ENCODE measurements around the gene TGIF2.

TGIF2 gene

DNA sequence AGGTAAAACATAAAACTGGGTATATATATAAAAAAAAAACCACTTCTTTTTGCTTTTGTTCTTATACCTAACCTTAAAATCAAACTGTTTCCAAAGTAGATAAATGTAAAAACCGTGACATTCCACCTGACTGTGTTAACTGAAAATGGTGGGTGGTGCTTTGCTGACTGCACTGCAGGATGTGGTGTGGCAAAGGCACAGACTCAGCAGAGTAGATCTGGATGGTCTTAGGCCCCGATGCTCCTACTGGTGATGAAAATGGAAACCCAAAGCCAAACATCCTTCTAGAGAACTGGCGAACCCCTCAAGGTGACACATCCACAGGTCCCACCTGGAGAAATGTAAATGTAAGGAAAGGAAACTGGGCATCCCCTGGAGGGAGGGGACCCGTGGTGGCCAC, 8.9 kb downstream of the TGIF2 start:
- peak overlapping the region; percentile 33 for H3K27ac Mint-ChIP-seq
- H3K27me3 Mint-ChIP-seq, result no peaks in the 10 kb centered on the region
- H3K4me3 Mint-ChIP-seq, result no peak overlapping the region
- peaks cover 40% of the 10 kb centered on the region for H3K36me3 Mint-ChIP-seq
- no peaks in the 10 kb centered on the region for H3K9me3 Mint-ChIP-seq
- H3K4me1 Mint-ChIP-seq, result peaks cover 25% of the 10 kb centered on the region
- DNase-seq, result peak; percentile 51
- CTCF ChIA-PET, result interaction anchor here (3.7 kb wide), 1 partner anchor 23 kb away, joined by 11 read pairs; the partner anchor contains the start of gene RAB5IF

DNA sequence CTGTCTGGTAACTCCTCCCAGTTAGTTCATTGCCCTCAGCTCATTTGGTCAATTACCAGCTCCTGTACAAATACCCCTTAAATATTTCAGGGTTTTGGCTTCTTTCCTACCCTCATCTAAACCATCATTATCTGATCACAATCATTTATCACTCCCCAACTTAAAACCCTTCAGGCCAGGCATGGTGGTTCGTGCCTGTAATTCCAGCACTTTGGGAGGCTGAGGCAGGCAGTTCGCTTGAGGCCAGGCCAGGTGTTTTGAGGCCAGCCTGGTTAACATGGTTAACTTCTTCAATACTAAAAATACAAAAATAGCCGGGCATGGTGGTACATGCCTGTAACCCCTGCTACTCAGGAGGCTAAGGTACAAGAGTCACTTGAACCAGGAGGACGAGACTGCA, 9.4 kb downstream of the TGIF2 start:
- H3K4me1 Mint-ChIP-seq, result peaks cover 29% of the 10 kb centered on the region
- H3K27me3 Mint-ChIP-seq, result no peaks in the 10 kb centered on the region
- DNase-seq, result no peak
- H3K36me3 Mint-ChIP-seq, result peaks cover 44% of the 10 kb centered on the region
- CTCF ChIA-PET, result interaction anchor here (3.7 kb wide), 1 partner anchor 22 kb away, joined by 11 read pairs; the partner anchor contains the start of gene RAB5IF
- peak overlapping the region; percentile 33 for H3K27ac Mint-ChIP-seq
- H3K9me3 Mint-ChIP-seq, result no peaks in the 10 kb centered on the region
- H3K4me3 Mint-ChIP-seq, result no peak overlapping the region

DNA sequence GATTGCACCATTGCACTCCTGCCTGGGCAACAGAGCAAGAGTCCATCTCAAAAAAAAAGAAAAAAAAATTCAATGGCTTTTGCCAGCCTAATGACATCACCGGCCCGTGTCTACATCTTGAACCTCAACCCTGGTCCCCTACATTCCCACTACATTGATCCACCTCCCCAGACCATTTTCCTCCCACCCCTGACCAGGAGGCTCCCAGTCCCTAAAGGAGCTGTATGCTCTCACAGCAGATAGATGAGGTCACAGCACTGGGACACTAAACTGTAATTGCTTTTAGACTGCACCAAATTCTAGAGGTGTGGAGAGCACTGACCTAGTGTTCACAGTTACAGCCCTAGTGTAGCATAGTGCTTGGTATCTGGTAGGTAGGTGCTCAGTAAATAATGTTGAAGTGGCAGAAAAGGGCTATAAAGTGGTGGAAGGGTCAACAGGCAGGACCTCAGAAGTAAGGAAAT, 10.7 kb downstream of the TGIF2 start:
- DNase-seq, result no peak
- CTCF ChIA-PET, result interaction anchor here (0.8 to 3.7 kb wide), 2 partner anchors 11 to 21 kb away, joined by 3 to 11 read pairs; partner anchors contain the start of genes RAB5IF and TGIF2
- H3K4me3 Mint-ChIP-seq, result no peak overlapping the region
- H3K4me1 Mint-ChIP-seq, result peaks cover 33% of the 10 kb centered on the region
- no peaks in the 10 kb centered on the region for H3K9me3 Mint-ChIP-seq
- no peaks in the 10 kb centered on the region for H3K27me3 Mint-ChIP-seq
- H3K36me3 Mint-ChIP-seq, result peaks cover 42% of the 10 kb centered on the region
- no peak overlapping the region for H3K27ac Mint-ChIP-seq

DNA sequence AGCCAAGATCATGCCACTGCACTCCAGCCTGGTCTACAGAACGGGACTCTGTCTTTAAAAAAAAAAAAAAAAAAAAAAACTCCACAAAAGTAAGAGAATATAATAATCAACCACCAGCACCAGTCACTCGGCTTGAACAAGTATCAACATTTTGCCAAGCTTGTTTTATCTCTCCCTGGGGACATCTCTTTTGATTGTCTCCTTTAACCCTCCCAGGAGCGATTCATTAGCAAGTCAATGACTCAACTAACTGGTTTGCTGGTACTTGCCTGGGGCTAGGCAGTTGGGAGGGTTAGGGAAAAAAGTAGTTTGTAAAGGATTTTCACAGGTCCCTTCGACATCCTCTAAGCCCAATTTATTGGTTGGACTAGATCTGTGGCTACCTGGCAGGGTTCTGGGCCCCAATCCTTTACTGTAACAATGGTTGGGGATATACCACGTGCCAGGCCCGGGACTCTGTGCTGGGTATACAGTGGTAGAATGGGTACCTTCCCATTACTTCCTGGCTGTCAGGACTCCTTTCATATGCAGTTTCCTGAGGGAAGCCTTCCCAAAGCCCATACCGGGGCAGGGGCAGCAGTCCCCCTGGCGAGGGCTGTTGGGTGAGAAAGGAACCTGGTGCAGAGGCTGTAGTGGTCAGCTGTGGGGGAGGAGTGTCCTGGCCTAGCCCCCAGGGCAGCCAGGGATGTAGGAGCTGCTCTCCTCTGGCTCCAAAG, 12.2 kb downstream of the TGIF2 start:
- Mint-ChIP-seq H3K4me1 (peaks cover 27% of the 10 kb centered on the region), H3K4me3 (no peak overlapping the region), H3K9me3 (no peaks in the 10 kb centered on the region), H3K36me3 (peaks cover 38% of the 10 kb centered on the region), H3K27me3 (no peaks in the 10 kb centered on the region), H3K27ac (no peak overlapping the region)
- no peak for DNase-seq
- CTCF ChIA-PET, result interaction anchor here (3.7 kb wide), 1 partner anchor 20 kb away, joined by 11 read pairs; the partner anchor contains the start of gene RAB5IF

DNA sequence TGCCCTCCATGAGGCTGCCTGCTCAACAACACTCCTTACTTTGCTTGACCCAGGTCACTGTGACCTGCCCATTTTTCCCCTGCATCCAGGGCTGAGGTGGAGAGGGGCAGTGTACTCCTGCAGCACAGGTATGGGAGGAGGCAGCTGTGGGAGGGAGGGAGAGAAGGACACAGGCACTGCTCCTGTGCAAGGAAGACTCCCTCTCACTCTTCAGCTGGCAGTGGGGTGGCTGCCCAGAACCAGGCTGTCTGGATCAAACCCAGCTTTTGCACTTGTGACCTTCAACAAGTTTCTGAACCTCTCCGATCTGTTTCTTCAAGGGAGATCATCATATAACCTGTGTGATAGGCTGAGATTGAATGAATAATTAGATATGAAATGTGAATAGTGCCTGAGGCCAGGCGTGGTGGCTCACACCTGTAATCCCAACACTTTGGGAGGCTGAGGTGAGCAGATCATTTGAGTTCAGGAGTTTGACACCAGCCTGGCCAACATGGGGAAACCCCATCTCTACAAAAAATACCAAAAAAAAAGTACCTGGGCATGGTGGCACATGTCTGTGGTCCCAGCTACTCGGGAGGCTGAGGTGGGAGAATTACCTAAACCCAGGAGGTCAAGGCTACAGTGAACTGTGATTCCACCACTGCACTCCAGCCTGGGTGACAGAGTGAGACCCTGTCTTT, 14.1 kb downstream of the TGIF2 start:
- peaks cover 41% of the 10 kb centered on the region for H3K36me3 Mint-ChIP-seq
- H3K27ac Mint-ChIP-seq, result no peak overlapping the region
- H3K9me3 Mint-ChIP-seq, result no peaks in the 10 kb centered on the region
- no peaks in the 10 kb centered on the region for H3K27me3 Mint-ChIP-seq
- CTCF ChIA-PET, result interaction anchor here (0.6 to 1.6 kb wide), 3 partner anchors 17 to 185 kb away, joined by 3 to 6 read pairs (median 5); no protein-coding TSS in a partner anchor
- no peak overlapping the region for H3K4me3 Mint-ChIP-seq
- no peak for DNase-seq
- H3K4me1 Mint-ChIP-seq, result peaks cover 35% of the 10 kb centered on the region

DNA sequence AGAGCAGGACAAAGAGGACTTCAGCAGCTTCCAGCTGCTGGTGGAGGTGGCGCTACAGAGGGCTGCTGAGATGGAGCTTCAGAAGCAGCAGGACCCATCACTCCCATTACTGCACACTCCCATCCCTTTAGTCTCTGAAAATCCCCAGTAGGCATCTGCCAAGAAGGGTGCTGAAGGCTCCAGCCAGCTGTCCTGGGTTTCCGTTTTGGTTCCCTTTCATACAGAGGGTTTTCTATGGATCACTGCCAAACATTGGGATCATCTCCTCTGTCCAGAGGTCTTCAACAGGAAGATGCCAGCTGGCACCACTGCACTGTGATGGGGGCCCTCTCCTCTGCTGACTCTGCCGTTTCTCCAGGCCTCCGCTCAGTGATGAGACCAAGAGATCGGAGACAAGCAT, 17.9 kb downstream of the TGIF2 start:
- no peak for DNase-seq
- H3K27me3 Mint-ChIP-seq, result no peaks in the 10 kb centered on the region
- no peak overlapping the region for H3K4me3 Mint-ChIP-seq
- CTCF ChIA-PET, result interaction anchor here (0.9 to 7.1 kb wide), 3 partner anchors 9 to 19 kb away, joined by 3 to 51 read pairs (median 4); partner anchors contain the start of genes RAB5IF and TGIF2
- H3K4me1 Mint-ChIP-seq, result peaks cover 62% of the 10 kb centered on the region
- H3K9me3 Mint-ChIP-seq, result no peaks in the 10 kb centered on the region
- peaks cover 45% of the 10 kb centered on the region for H3K36me3 Mint-ChIP-seq
- H3K27ac Mint-ChIP-seq, result no peak overlapping the region

DNA sequence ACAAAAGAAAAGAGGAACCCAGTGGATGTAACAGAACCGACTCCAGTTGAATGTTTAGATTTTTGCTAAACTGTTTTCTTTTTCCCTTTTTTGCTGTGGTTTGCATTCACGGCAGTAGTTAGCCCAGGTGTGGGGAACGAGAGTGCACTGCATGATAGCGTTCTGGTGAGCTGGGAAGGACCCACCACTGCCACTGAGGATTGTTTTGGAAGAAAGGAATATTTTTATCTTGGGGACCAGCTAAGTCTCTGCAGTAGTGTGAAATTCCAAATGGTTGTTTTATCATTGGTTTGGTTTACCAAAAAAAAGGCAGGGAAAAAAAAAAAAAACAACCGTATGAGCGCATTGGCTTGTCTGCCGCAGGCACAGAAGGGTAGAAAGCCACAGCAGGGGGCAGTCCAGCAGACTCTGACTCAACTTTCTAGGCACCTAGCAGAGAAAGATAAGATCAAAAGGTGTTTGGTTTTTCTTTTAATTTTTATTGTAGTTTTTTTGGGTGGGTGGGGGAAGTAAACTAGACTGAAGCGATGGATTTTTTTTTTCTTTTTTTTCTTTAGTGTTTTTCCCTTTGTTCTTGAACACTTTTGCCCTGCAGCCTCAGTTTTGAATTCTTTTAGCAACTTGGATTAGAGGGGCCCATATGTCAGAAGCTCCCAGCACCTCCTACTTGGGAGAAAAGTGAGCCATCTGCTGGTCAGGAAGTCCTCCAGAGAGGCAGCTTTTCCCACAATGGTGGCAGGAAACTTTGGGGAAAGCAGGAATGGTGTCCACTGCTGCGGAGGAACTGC, 18.7 kb downstream of the TGIF2 start:
- peak overlapping the region; percentile 38 for H3K4me3 Mint-ChIP-seq
- H3K9me3 Mint-ChIP-seq, result no peaks in the 10 kb centered on the region
- H3K36me3 Mint-ChIP-seq, result peaks cover 40% of the 10 kb centered on the region
- H3K27me3 Mint-ChIP-seq, result no peaks in the 10 kb centered on the region
- peak overlapping the region; percentile 85 for H3K27ac Mint-ChIP-seq
- DNase-seq, result peak; percentile 76
- peaks cover 62% of the 10 kb centered on the region for H3K4me1 Mint-ChIP-seq
- CTCF ChIA-PET, result interaction anchor here (0.9 to 7.1 kb wide), 3 partner anchors 9 to 19 kb away, joined by 3 to 51 read pairs (median 4); partner anchors contain the start of genes RAB5IF and TGIF2

DNA sequence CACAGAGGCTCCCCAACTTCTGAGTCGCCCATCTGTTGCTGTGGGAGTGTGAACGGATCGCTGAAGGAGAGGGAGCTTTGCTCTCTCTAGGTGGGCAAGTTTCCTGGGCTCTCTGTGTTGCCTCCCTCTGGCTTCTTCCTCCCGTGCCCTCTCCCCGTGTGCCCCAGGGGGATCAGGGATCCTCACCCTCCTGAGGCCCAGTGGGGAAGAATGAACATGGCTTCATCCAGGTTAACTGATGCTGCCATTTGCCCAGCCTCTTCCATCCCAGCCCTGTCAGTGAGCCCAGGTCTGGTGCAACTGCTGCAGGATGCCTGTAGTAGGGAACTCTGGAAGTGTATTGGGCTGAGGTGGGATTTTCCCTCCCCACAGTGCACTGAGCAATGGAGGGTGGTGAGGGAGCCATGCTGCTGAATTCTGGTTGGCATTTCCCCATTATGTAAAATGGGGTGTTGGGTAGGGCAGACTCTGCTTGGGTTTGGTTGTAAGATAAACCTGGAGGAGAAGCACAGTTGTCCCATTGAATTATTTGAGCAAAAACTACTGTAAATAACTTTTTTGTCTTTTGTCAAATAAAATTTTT, 20.0 kb downstream of the TGIF2 start:
- Mint-ChIP-seq H3K27ac (peak overlapping the region; percentile 56), H3K36me3 (peaks cover 36% of the 10 kb centered on the region), H3K27me3 (no peaks in the 10 kb centered on the region), H3K4me3 (no peak overlapping the region), H3K4me1 (peaks cover 56% of the 10 kb centered on the region), H3K9me3 (no peaks in the 10 kb centered on the region)
- CTCF ChIA-PET, result interaction anchor here (7.1 kb wide), 1 partner anchor 12 kb away, joined by 51 read pairs; the partner anchor contains the start of gene RAB5IF
- DNase-seq, result no peak

DNA sequence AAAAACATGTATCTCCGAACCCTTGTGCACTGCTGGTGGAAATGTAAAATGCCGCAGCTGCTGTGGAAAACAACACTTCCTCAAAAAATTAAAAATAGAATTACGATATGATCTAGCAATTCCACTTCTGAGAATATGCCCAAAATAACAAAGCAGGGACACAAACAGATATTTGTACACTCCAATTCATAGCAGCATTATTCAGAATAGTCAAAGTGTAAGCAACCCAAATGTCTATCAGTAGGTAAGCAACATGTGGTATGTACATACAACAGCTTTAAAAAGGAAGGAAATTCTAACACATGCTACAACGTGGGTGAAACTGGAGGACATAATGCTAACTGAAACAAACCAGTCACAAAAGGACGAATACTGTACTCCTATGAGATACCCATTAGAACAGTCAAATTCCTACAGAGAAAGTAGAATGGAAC, 26.5 kb downstream of the TGIF2 start:
- Mint-ChIP-seq H3K27me3 (no peaks in the 10 kb centered on the region), H3K36me3 (peaks cover 5% of the 10 kb centered on the region), H3K27ac (peak overlapping the region; percentile 38), H3K9me3 (no peaks in the 10 kb centered on the region), H3K4me1 (peaks cover 35% of the 10 kb centered on the region), H3K4me3 (no peak overlapping the region)
- CTCF ChIA-PET, result no interaction called here
- DNase-seq, result no peak

DNA sequence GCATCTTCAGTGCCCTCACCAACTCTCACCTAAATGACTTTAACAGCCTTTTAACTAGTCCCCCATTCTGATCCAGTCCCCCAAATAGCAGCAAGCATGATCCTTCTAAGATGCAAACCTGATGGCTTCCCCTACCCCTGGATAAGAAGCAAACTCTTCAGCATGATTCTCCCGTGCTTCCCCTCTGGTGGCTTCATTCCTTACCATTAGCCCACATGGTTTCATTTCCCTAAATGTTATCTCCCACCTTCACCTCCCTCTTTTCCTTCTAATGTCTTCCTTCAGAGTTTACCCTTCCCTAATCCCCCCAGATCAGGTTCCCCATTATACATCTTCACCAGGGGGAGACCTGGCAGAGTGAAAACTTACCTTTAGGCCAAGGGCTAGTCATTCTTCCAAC, 28.1 kb downstream of the TGIF2 start:
- Mint-ChIP-seq H3K4me1 (peaks cover 27% of the 10 kb centered on the region), H3K9me3 (no peaks in the 10 kb centered on the region), H3K4me3 (no peak overlapping the region), H3K27me3 (peaks cover 4% of the 10 kb centered on the region), H3K27ac (no peak overlapping the region), H3K36me3 (peaks cover 5% of the 10 kb centered on the region)
- CTCF ChIA-PET, result interaction anchor here (1.2 kb wide), 1 partner anchor 45 kb away, joined by 3 read pairs; no protein-coding TSS in a partner anchor
- DNase-seq, result no peak

DNA sequence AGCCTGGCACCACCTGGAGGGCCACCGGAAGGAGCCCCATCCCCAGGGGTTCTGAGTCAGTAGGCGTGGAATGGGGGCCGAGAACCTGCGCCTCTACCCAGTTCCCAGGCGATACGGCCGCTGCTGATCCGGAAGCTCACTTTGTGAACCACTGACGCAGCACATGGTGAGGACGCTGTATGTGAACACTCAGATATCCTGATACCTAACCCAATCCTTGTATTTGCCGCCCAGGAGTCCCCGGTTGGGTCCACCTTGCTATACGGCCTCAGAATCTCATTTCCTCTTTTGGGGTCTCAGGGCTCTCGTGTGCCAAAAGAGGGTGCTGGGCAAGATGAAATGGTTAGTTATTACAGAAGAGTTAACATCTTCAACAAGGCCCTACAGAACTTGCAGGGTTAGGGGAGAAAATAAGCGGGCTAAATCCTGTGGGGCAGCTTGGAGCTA, 31.6 kb downstream of the TGIF2 start:
- Mint-ChIP-seq H3K27ac (peak overlapping the region; percentile 95), H3K9me3 (no peaks in the 10 kb centered on the region), H3K4me1 (peaks cover 41% of the 10 kb centered on the region), H3K27me3 (peaks cover 4% of the 10 kb centered on the region), H3K36me3 (peaks cover 25% of the 10 kb centered on the region), H3K4me3 (peak overlapping the region; percentile 99)
- peak; percentile 69 for DNase-seq
- CTCF ChIA-PET, result interaction anchor here (0.6 to 4.1 kb wide), 16 partner anchors 8 to 268 kb away, joined by 3 to 51 read pairs (median 6); a partner anchor contains a TSS

DNA sequence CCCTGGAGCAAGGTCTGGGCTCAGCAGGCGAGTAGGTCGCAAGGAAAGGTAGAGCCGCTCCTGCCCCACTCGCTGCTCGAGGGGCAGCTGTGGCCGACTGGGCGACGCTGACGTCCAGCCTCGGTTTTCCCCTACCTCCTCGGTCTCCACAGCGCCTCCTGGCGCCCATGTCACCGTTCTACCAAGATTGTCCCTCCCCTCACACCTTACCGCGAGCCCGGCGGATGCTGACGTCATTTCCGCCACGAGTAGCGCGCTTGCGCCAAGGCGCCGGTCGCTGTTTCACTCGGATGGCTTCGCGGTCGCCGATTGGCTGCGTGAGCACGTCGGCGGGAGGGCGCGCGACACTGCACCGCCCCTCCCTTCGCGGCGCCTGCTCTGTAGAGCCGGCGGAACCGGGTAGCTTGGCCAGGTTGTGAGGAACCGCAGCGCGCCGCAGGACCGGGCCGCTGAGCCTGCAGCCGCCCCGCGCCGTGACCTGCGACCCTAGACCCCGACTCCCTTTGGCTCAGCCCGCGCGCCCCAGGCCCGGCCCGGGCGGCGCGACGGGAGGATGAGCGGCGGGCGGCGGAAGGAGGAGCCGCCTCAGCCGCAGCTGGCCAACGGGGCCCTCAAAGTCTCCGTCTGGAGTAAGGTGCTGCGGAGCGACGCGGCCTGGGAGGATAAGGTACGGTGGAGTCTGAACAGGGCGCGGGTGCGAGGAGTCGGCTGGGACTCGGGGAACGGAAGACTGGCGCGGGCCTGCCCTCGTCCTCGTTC, 32.2 kb downstream of the TGIF2 start, which contains the start of gene RAB5IF:
Gene RAB5IF (plus strand): TSS at position 381 of the 759 bp plus-strand sequence. CDS start 173 bp downstream, at position 554.
- CTCF ChIA-PET, result interaction anchor here (0.5 to 4.1 kb wide), 18 partner anchors 8 to 708 kb away, joined by 3 to 51 read pairs (median 5); no protein-coding TSS in a partner anchor
- Mint-ChIP-seq H3K9me3 (no peaks in the 10 kb centered on the region), H3K4me1 (peaks cover 38% of the 10 kb centered on the region), H3K36me3 (peaks cover 29% of the 10 kb centered on the region), H3K27ac (peak within 1 kb of the TSS; percentile 95), H3K27me3 (peaks cover 4% of the 10 kb centered on the region), H3K4me3 (peak within 1 kb of the TSS; percentile 99)
- DNase-seq, result peak; percentile 99
